HG02970 (cell line): ENCODE data around the gene ZDHHC14.
"Not testable (repeated sequence)": the region's sequence is repeated elsewhere in the genome, so short reads cannot be mapped to it uniquely, and the experiment has no call there.

ENCODE experiments used
- ATAC-seq: cut with Tn5 transposase; IDR thresholded peaks from one replicate; pipeline ENCODE4 v1.9.1; 2021; ENCODE audit warnings: mild to moderate bottlenecking, moderate library complexity, moderate number of reproducible peaks; ENCODE audit not compliant: unreplicated experiment, low FRiP score

Gene ZDHHC14

DNA sequence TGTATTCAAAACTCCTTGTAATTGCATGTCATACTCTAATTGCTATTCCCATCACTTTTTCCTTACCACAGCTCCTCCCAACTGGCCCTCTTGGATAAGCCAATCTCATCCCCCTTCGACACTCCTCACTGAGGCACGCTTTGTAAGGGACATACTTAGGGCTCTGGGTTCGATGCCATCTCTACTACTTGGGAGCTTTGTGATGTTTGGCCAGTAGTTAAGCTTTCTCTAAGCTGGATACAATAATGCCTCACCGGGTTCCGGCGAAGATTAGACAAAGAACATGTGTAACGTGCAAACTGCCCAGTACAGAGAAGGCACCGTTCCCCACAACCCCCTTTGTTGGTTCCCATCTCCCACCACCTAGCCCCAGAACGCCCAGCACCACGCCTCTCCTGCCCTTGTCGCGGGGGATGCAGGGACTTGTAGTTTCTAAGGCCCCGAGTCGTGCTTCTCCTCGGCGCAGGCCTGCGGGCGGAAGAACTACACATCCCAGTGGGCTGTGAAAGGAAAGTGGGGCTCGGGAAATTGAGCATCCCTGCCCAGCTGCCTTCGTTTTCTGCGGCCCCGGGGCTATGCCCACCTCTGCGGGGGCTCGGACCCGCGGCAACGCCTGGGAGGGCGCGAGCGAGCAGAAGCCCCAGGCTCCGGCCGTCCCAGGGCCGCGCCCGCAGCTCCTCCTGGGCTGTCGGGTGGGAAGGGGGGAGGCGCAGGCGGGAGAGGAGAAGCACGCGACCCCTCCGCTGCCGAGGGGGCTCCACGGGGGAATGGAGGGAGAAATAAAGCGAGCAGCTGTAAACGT lies 1.1 kb upstream of the ZDHHC14 start:
- peak; percentile 66 for ATAC-seq

DNA sequence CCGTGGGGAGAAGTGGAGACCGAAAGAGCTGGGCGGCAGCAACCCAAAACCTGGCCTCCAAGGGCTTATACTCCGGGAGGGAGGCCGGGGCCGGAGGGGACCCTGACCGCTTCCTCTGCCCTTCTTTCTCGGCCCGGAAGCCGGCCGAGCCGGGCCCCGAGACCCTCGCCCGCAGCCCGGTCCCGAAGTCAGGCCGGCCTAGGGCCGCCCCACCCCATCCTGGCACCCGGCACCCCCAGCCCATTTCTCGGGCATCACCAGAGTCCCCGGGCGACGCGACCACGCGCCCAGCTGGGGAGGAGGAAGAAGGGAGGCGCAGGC lies 572 bp upstream of the ZDHHC14 start:
- peak; percentile 1 for ATAC-seq

DNA sequence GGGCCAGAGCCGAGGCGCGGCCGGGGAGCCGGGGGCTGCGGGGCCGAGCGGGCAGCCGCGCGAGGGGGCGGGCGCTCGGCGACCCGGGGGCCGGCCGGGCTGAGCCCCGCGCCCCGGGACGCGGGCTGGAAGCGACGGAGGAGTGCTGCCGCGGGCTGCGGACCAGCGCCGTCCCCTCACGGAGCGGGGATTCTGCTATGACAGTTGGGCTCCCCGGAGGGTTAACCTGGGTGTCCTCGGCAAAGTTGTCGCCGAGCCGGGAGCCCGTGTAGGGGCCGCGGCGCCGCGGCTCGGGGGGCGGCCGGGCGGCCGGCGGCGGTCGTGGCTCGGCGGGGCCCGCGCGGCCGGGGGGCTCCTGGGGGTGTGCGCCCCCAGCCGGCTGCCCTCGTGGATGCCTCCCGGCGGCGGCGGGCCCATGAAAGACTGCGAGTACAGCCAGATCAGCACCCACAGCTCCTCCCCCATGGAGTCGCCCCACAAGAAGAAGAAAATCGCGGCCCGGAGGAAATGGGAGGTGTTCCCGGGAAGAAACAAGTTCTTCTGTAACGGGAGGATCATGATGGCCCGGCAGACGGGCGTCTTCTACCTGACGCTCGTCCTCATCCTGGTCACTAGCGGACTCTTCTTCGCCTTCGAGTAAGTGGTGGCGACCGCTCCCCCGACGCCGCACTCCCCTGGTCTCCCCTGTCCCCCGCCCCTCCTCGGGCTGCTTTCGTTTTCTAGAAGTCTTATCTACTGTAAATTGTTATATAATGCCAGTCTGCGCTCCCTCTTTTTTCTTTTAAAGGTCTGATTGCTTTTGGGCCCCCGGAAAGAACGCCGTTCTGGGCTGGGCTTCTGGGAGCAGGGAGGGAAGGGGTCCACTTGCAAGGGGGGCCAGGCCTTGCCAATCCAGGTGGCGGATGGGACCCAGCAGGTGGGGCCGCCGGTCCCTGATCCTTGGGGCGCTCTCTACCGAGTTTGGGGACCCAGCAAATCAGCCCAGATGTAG lies 936 bp downstream of the ZDHHC14 start:
- peak; percentile 11 for ATAC-seq

DNA sequence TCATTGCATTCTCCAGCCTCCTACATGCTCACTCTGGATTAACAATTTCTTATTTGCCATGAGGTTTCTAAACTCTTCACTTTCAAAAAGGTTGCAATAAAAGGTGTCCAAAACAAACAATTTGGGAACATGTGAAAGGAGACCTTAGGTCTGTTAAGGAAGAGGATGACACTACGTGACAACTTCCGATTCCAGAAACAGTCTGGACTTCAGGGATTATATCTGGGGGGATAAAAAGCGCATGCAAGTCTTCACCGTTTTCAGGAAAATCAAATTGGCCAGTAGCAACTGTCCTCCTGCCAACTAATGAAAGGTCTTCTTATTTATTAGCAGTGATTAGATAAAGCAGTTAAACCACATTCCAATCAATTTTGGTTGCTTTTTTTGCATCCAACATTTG lies 1.8 kb downstream of the ZDHHC14 start:
- ATAC-seq = no peak

DNA sequence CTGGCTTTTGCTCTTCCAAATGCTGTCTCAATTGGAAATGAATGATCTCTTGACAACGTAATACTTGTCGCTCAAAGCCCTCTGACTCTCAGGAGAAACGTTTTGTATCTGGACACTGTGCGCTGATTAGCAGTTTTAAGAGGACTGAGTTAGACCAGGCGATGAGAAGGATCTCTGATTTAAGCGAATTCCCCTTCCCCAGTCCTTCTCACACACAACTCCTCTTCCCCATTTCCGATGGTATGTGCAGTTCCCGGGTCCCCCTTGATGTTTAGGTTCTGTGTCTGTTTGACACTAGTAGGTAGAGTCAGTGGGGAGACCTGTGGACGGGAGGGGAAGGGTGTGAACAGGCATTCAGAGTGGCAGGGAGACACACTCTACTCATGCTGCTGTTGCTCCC lies 2.5 kb downstream of the ZDHHC14 start:
- ATAC-seq = no peak

DNA sequence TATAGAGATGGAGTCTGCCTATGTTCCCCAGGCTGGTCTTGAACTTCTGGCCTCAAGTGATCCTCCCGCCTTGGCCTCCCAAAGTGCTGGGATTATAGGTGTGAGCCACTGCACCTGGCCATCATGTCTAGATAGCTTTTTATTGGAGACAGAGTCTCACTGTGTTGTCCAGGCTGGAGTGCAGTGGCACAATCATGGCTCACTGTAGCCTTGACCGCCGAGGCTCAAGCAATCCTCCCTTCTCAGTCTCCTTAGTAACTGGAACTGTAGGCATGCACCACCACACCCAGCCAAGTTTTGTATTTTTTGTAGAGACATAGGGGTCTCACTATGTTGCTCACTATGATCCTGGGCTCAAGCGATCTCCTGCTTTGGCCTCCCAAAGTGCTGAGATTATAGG lies 4.0 kb downstream of the ZDHHC14 start:
- ATAC-seq = not testable (repeated sequence)

DNA sequence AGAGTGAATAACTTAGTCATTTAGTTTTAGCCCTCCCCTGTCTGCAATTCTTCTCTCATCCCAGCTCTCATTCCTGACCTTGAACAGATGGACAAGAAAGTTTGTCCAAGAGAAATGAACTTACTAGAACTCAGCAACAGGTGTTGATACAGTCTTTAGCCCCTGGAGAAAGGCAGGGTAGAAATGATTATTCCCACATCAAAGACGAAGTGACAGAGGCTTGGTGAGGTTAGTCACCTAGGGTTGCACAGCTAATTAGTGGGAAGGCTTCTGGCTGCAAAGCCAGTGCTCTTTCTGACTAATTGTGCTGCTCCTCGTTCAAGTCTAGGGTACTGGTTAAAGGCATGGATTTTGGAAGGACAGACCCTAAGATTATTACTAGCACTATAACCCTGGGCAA lies 4.5 kb downstream of the ZDHHC14 start:
- ATAC-seq = no peak

DNA sequence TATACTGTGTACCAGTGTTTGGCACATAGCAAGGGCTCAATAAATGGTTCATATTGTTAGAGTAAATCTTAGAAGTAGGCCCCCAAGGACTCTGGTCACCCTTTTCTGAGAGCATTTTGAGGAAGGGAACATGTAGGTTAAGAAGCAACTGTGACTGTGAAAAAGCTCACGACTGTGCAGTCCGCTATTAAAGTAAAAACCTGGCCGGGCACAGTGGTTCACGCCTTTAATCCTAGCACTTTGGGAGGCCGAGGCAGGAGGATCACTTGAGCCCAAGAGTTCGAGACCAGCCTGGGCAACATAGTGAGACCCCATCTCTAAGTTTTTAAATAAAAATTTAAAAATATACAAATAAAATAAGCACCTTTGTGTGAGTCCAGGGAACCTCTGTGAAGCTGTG lies 5.0 kb downstream of the ZDHHC14 start:
- no peak for ATAC-seq

DNA sequence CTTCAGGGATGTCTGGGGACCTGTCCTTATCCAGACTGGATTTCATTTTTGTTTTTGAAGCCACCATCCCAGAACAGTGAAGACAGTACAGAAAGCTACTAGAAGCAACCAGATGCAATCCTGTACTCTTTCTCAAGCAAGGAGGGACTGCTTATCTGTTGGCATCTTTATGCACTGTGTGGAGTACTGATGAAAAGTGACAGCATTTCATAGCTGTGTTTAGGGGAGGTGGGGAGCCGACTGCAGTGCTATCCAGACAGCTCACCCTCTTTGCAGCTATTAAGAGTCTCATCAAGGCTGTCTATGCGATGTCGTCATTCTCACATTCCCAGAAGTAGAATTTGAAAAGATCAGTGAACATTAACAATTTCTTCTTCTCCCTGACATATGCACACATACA lies 5.5 kb downstream of the ZDHHC14 start:
- no peak for ATAC-seq

DNA sequence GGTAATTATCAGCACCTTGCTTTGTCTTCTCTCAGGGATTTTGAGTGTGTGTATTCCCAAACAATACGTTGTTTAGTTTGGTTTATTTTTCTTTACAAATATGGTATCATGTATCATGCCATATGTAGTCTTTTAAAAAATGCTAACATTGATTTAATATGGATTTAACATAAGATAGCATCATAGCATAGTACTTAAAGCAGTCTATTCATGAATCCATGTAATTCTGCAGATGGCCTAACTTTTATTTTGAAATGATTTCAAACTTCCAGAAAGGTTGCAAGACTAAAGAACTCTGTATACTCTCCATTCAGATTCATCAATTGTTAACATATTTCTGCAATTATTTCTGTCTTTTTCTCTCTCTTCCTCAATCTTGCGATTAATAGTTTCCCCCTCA lies 7.9 kb downstream of the ZDHHC14 start:
- no peak for ATAC-seq

DNA sequence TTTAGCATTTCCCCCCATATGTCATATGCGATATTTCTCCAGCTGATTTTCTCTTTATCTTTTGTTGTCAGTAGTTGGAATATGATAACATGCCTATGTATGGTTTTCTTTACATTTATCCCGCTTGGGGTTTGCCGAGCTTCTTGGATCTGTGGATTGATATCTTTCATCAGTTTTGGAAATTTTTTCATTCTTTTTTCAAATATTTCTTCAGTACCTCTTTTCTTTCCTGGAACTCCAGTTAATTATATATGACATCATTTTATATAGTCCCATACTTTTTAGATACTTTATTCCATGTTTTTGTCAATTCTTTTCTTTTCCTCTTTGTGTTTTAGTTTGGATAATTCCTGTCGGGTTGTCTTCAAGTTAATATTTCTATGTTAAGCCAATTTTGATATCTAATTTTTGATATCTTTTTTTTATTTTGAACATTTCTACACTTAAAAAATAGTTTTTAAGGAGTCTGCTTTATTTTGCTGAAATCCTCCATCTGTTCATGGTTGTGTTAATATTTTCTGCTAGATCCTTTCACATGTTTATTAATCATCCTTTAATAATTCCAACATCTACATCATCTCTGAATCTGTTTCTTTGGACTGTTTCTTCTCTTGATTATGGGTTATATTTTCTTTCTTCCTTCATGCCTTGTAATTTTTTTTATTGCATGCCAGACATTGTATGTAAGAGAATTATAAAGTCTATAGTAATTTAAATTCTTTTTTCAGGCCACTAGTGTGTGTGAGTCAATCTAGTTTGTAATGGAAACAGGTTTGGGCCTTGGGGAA lies 9.5 kb downstream of the ZDHHC14 start:
- ATAC-seq = no peak

DNA sequence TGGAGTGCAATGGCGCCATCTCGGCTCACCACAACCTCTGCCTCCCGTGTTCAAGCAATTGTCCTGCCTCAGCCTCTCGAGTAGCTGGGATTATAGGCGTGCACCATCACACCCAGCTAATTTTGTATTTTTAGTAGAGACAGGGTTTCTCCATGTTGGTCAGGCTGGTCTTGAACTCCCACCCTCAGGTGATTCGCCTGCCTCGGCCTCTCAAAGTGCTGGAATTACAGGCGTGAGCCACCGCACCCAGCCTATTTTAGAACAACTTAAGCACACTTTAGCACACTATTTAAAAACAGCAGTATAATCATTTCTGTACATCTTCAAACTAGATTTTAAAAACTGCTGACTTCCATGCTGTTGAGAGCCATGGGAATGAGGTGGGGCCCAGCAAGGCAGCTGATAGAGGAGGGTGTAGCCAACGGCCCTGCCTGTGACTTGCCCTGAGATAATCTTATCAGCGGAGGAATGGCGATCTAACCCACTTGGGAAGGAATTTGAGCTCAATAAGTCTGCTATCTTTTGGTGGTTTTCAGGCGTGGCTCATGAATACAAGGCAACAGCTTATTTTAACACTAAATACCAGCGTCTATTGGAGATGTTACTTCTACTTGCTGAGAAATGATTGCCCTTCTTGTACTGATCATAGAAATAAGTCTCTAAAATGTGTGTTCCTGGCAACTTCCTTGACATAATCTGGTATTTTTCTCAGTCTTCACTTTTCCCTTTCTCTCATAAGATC lies 12.1 kb downstream of the ZDHHC14 start:
- ATAC-seq = no peak

DNA sequence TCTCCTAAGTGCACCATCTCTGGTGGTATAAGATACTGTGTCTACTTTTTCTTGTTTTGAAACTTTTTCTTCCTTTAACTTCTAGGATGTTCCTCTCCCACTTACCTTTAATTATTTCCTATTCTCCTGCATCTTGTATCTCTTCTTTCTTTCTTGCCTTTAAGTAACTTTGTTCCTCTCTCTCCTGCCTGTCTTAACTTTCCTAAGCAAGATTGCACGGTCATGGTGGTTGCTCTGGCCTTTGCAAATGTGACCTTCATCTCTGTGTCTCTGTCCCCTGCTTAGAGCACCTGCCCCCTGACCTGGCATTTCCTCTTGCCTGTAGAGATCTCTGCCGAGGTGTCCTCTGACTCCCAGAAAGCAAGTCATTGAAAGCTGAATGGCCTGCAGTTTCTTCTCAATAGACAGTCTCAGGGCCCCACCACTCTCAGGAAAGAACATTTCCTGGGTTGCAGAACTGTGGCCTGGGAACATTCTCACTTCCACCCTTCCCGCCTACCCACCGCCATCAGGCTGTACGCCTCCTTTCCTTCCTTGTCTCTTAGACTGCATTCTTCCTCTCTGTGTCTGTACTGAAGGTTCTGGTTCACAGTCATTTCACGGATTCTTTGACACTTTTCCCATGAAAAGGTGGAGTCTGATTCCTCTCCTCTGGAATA lies 12.8 kb downstream of the ZDHHC14 start:
- no peak for ATAC-seq

DNA sequence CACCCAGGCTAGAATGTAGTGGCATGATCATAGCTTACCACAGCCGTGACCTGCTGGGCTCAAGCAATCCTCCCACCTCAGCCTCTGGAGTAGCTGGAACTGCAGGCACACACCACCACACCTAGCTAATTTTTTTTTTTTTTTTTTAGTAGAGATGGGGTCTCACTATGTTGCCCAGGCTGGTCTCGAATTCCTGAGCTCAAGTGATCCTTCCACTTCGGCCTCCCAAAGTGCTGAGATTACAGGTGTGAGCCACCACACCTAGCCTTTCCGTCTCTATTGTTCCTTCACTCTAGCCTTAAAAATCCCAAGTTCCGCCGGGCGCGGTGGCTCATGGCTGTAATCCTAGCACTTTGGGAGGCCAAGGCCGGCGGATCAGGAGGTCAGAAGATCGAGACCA lies 14.2 kb downstream of the ZDHHC14 start:
- ATAC-seq = not testable (repeated sequence)

DNA sequence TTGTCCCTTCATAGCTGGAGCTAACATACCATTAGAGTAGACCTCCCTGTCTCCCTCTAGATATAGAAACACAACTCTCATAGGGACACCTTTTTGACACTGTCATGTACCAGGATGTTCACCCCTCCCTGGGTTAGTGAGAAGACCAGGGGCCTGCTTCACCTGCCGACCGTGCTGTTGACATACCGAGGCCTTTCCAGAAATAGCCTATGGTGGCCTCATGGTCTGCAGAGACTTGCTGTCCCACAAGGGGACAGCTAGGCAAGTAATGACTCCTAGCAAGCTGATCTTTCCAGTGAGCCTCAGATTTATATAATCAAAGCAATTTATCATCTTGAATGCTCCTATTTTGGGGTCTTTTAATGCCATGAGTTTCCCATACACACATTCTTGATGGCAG lies 15.0 kb downstream of the ZDHHC14 start:
- no peak for ATAC-seq

DNA sequence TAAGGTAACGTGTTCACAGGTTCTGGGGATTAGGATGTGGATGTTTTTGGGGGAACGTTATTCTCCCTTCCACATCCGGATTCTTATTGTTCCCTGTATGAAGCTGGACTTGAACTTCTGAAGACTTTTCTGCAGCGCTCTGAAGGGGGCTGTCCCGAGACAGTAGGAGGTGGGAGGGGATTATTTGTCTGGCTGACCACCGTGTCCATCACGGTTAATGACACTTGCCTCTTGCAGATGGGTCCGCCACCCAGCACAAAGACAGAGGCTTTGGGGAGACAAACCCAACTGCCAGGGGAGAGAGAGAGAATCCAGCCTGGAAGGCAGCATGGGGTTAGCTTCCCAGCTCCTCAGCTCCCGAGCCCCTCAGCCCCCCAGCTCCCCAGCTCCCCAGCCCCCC lies 16.7 kb downstream of the ZDHHC14 start:
- ATAC-seq = no peak

DNA sequence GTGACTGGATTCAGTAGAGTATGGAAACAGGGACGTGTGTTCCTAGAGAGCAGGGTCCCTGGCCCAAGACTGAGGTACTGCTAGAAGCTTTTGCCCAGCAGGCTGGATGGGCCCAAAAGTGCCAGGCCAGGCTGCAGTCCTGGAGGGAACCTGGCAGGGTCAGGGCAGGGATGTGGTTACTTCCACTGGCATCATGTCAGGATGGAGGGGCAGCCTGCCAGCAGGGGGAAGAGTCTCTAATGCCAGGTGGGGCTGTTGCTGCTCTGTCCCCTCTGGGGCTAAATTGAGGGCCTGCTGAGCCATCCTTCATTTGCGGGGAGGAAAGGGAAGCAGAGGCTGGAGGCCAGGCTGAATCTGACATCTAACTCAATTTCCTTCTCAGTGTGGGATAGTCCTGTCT lies 17.2 kb downstream of the ZDHHC14 start:
- ATAC-seq = no peak

DNA sequence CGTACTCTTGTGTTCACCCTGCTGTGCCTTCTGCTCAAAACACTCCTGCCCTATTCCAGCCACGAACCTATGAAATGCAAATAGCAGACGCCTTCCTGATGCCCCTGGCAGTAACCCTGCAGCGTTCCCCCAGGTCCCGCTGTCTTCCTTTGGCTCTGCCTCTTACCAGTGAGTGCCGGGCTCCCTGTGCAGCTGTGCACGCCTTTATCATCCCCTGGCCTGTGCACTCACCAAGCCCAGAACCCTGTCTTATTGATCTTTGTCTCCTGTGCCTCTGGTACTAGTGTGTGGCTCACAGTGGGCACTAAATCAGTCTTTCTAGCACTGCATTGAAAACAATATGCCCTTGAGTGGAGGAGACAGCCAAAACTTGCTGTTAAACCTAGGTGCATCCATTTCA lies 19.7 kb downstream of the ZDHHC14 start:
- no peak for ATAC-seq

DNA sequence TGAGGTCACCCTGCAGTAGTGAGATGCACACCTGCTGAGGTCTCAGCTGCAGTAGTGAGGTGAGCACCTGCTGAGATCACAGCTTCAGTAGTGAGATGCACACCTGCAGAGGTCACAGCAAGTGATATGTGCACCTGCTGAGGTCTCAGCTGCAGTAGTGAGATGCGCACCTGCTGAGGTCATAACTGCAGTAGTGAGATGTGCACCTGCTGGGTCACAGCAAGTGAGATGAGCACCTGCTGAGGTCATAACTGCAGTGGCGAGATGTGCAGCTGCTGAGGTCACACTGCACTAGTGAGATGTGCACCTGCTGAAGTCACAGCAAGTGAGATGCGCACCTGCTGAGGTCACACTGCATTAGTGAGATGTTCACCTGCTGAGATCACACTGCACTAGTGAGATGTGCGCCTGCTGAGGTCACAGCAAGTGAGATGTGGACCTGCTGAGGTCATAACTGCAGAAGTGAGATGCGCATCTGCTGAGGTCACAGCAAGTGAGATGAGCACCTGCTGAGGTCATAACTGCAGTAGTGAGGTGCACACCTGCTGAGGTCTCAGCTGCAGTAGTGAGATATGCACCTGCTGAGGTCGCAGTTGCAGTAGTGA lies 20.8 kb downstream of the ZDHHC14 start:
- ATAC-seq = no peak
